Stomach smooth muscle (tissue), 2 donors: Measurements from ENCODE around the gene RAB4A.

Experiments used
- H3K27ac ChIP-seq: one replicate; pipeline ENCODE4 v1.7.0; 2013; ENCODE audit warnings: mild to moderate bottlenecking, low read length, inconsistent platforms
- H3K27me3 ChIP-seq, 2 donors: one replicate each; pipeline ENCODE4 v1.7.0; 2013; ENCODE audit warnings: low read length in 2 of 2; ENCODE audit not compliant: insufficient read depth in 2 of 2, control insufficient read depth in 1 of 2
- H3K36me3 ChIP-seq, 2 donors: one replicate each; pipeline ENCODE4 v1.7.0; 2013; ENCODE audit warnings: low read length in 2 of 2; ENCODE audit not compliant: control insufficient read depth in 2 of 2, insufficient read depth in 2 of 2
- H3K4me1 ChIP-seq: one replicate; pipeline ENCODE4 v1.7.0; 2013; ENCODE audit warnings: low read length; ENCODE audit not compliant: control insufficient read depth, insufficient read depth
- H3K4me3 ChIP-seq, 2 donors: one replicate each; pipeline ENCODE4 v1.7.0; 2013; ENCODE audit warnings: low read length in 2 of 2
- H3K9ac ChIP-seq, 2 donors: one replicate each; pipeline ENCODE4 v1.7.0; 2013; ENCODE audit warnings: low read length in 2 of 2, mild to moderate bottlenecking in 1 of 2
- H3K9me3 ChIP-seq, 2 donors: one replicate each; pipeline ENCODE4 v1.7.0; 2013; ENCODE audit warnings: low read length in 2 of 2; ENCODE audit not compliant: control insufficient read depth in 2 of 2
- donor health status: healthy.
- donor health status: Pancreatic carcinoma.

Gene RAB4A

GRCh38 chr1:229244091-229244490 lies 26.8 kb upstream of the RAB4A start:
- Histone ChIP-seq H3K27me3 (no peaks in the 10 kb centered on the region), H3K9me3 (peaks cover 3 to 4% of the 10 kb centered on the region in 2 donors), H3K9ac (no peak overlapping the region), H3K4me3 (no peak overlapping the region), H3K36me3 (no peaks in the 10 kb centered on the region), H3K4me1 (peaks cover 3% of the 10 kb centered on the region), H3K27ac (no peak overlapping the region)

DNA sequence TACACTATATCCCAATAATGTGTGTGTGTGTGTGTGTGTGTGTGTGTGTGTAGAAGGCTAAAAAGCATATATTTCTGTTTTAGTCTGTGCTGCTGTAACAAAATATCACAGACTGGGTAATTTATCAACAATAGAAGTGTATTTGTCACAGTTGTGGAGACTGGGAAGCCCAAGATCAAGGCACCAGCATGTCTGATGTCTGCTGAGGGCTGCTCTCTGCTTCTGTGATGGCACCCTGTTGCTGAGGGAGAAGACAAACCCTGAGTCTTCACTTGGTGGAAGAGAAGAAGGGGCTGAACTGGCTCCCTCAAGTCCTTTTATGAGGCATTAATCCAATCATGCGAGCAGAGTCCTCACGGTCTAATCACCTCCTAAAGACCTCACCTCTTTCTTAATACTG lies 23.0 kb upstream of the RAB4A start:
- peaks cover 7% of the 10 kb centered on the region for H3K4me1 ChIP-seq
- no peaks in the 10 kb centered on the region for H3K36me3 ChIP-seq
- H3K4me3 ChIP-seq, result no peak overlapping the region
- no peak overlapping the region for H3K27ac ChIP-seq
- peaks cover 3 to 4% of the 10 kb centered on the region in 2 donors for H3K9me3 ChIP-seq
- H3K9ac ChIP-seq, result no peak overlapping the region
- no peaks in the 10 kb centered on the region for H3K27me3 ChIP-seq

GRCh38 chr1:229248821-229249817 lies 21.8 kb upstream of the RAB4A start:
- Histone ChIP-seq H3K9ac (no peak overlapping the region), H3K27ac (no peak overlapping the region), H3K36me3 (no peaks in the 10 kb centered on the region), H3K4me1 (peaks cover 7% of the 10 kb centered on the region), H3K27me3 (no peaks in the 10 kb centered on the region), H3K9me3 (no peaks in the 10 kb centered on the region), H3K4me3 (no peak overlapping the region)

DNA sequence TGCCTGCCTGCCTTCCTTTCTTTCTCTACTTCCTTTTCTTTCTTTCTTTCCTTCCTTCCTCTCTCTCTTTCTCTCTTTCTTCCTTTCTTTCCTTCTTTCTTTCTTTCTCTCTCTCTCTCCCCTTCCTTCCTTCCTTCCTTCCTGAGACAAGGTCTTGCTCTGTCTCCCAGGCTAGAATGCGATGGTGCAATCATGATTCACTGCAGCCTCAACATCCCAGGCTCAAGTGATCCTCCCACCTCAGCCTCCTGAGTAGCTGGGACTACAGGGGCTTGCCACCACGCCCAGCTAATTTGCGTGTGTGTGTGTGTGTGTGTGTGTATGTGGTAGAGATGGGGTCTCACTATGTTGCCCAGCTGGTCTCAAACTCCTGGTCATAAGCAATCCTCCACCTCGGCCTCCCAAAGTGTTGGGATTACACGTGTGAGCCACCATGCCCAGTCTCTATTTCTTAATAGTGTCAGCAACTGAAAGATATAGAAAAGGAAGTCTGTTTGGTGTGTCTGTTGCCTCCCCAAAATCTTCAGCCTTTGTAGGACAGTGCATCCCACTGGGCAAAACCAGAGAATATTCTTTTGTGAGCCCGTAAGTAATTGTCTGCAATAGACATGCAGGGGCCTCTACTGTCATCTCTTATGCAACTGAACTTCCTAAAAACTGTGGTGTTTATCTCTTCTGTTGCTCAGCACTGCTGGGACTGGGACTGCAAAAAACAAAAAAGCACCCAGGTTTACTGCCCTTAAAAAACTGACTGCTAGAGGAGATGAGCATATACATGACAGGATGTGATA lies 20.9 kb upstream of the RAB4A start:
- no peak overlapping the region for H3K9ac ChIP-seq
- no peak overlapping the region for H3K27ac ChIP-seq
- no peaks in the 10 kb centered on the region for H3K9me3 ChIP-seq

DNA sequence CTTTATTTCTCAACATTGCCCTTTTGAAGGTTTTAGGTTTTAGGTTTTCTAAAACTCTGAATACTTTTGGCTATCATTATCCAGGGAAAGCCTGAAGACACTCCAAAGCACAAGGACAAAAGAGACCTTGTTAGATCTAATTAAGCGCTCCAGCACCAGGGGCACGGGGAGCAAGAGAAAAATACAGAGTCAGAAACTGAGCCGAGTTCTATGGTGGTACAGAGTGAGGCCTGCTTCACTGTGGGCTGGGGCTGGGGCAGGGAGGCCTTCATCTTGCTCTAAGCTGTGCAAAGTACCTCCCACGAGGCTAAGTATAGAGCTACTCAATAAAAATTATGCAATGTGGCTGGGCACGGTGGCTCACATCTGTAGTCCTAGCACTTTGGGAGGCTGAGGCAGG lies 19.7 kb upstream of the RAB4A start:
- Histone ChIP-seq H3K9ac (no peak overlapping the region), H3K36me3 (no peaks in the 10 kb centered on the region), H3K4me3 (no peak overlapping the region), H3K27ac (no peak overlapping the region), H3K27me3 (no peaks in the 10 kb centered on the region), H3K9me3 (no peaks in the 10 kb centered on the region), H3K4me1 (peaks cover 7% of the 10 kb centered on the region)

More for the DNA sequence above, 20.9 kb upstream of the RAB4A start:
- H3K36me3 ChIP-seq, result no peaks in the 10 kb centered on the region
- peaks cover 7% of the 10 kb centered on the region for H3K4me1 ChIP-seq
- H3K27me3 ChIP-seq, result no peaks in the 10 kb centered on the region
- H3K4me3 ChIP-seq, result no peak overlapping the region

GRCh38 chr1:229252228-229252984 lies 18.5 kb upstream of the RAB4A start:
- Histone ChIP-seq H3K9ac (no peak overlapping the region), H3K27ac (no peak overlapping the region), H3K36me3 (no peaks in the 10 kb centered on the region), H3K4me1 (peaks cover 7% of the 10 kb centered on the region), H3K27me3 (no peaks in the 10 kb centered on the region), H3K4me3 (no peak overlapping the region), H3K9me3 (no peaks in the 10 kb centered on the region)

DNA sequence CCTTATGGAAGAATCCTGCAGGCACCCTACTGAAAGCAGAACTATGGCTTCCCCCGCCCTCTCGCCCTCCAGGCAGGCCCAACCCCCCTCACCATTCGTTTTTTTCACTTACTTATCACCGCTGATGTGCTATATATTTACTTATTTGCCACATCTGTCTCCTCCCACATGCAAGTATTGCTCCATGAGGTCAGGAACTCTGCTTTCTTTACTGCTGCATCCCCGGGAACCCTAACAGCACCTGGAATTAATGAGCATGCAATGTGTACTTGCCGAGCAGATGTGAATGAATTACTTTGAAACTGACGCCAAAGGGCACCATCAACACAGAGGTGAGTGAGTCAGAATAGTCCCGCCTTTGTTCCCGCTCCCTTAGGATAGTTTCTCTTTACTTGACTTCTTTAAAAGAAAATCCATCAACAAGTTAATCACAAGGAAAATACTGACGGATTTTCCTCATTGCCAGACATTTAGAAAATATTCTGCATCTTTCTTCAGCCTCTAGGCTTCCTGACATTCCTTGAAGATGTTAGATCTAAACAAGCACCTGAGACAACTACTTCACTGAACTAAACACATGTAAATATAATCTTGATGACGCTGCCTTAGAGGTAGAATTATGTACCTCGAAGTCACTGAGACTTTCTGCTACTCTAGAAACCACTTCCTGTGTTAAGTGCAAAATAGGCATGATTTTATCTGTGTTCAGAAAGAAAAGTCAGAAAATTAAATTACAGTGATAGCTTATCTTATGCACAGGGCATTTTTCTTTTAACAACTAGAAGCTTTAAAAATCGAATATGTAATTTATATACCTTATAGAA lies 17.5 kb upstream of the RAB4A start:
- H3K9me3 ChIP-seq, result no peaks in the 10 kb centered on the region
- H3K27me3 ChIP-seq, result no peaks in the 10 kb centered on the region
- H3K9ac ChIP-seq, result no peak overlapping the region
- H3K4me1 ChIP-seq, result peaks cover 7% of the 10 kb centered on the region
- no peak overlapping the region for H3K27ac ChIP-seq
- no peaks in the 10 kb centered on the region for H3K36me3 ChIP-seq
- no peak overlapping the region for H3K4me3 ChIP-seq

DNA sequence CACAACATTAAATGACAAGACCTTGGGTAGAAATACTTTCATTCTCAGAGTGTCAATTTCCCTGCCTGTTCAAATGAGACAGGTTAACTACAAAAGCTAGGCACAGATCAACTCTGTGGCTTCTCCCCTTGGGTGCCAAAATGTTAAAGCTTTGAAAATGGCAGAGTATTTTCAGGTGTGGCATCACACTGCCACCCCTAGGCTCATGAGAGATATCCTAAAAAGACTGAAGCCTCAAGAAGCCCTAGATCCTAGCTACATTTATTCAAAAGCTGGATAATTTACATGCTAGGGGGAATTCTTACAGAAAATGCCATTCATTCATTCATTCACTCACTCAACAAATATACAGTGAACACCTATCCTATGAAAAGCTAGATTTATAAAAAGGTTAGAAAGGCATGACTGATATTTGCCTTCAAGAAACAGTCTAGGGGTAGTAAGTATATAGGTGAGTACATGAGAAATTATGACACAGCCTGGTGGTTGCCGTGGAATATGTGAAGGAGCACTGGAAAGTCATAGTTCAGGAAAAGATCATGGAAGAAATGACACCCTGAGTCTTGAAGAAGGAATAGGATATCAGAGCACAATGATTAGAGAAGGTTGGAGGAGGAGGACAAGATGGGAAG lies 15.9 kb upstream of the RAB4A start:
- Histone ChIP-seq H3K9me3 (no peaks in the 10 kb centered on the region), H3K27me3 (no peaks in the 10 kb centered on the region), H3K27ac (no peak overlapping the region), H3K36me3 (no peaks in the 10 kb centered on the region), H3K4me3 (no peak overlapping the region), H3K4me1 (no peaks in the 10 kb centered on the region), H3K9ac (no peak overlapping the region)

DNA sequence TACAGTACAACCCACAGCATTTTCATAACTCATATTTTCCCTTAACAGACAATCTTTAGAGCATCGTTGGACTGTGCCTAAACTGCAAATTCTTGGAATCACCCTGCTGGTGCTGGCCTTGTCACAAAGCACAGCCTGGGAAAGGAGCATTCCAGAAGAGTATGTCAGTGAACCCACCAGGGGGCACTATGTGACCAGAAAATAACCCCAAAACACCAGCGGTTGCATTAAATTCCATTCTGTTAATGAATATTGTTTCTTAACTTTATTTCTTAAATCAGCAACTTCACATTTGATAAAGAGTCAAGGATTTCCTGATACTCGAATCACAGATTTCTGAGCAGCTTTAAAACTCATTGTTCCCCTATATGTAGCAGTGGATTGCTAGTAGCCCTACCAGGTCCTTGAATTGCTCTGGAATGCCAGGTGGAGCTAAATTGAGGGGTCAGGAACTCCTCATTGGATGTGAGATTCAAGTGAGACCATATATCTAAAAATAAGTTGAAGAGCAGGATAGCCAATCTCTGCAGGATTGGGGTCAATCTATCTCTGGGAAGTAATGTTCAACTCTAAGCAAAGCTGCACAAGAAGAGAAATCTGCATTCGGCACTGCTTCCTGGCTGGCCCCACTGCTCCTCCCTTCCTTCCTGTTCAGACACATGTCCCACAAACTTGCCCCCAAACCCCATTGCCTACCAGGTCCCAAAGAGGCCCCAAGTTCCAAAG lies 12.7 kb upstream of the RAB4A start:
- Histone ChIP-seq H3K36me3 (no peaks in the 10 kb centered on the region), H3K4me1 (no peaks in the 10 kb centered on the region), H3K4me3 (no peak overlapping the region), H3K9ac (no peak overlapping the region), H3K27ac (no peak overlapping the region), H3K27me3 (no peaks in the 10 kb centered on the region), H3K9me3 (no peaks in the 10 kb centered on the region)
